GM21576 (cell line): ENCODE results near the gene GSTM5.
"Not testable (repeated sequence)": the region's sequence is repeated elsewhere in the genome, so short reads cannot be mapped to it uniquely, and the experiment has no call there.

Source experiments
- ATAC-seq: cut with Tn5 transposase; IDR thresholded peaks from one replicate; pipeline ENCODE4 v1.9.1; 2021; ENCODE audit warnings: mild to moderate bottlenecking, moderate library complexity; ENCODE audit not compliant: unreplicated experiment

Gene GSTM5

GRCh38 chr1:109695138-109695537 lies 16.9 kb upstream of the GSTM5 start:
- not testable (repeated sequence) for ATAC-seq

- no peak for ATAC-seq
These were observed 15.0 kb upstream of the GSTM5 start for GRCh38 chr1:109697066-109697465.

- not testable (repeated sequence) for ATAC-seq
These were observed 14.2 kb upstream of the GSTM5 start for GRCh38 chr1:109697861-109698260.

- ATAC-seq = not testable (repeated sequence)
These were observed 9.1 kb upstream of the GSTM5 start for GRCh38 chr1:109702940-109703339.

GRCh38 chr1:109704173-109704572 lies 7.9 kb upstream of the GSTM5 start:
- ATAC-seq = no peak

- ATAC-seq = no peak
These were observed 6.6 kb upstream of the GSTM5 start for GRCh38 chr1:109705411-109705810.

- not testable (repeated sequence) for ATAC-seq
These were observed 3.1 kb upstream of the GSTM5 start for GRCh38 chr1:109708949-109709348.

GRCh38 chr1:109709822-109710221 lies 2.2 kb upstream of the GSTM5 start:
- not testable (repeated sequence) for ATAC-seq

- no peak for ATAC-seq
These were observed 342 bp downstream of the GSTM5 start for GRCh38 chr1:109712321-109712864.

GRCh38 chr1:109713636-109714035 lies 1.6 kb downstream of the GSTM5 start:
- ATAC-seq = no peak

GRCh38 chr1:109714661-109715372 lies 2.8 kb downstream of the GSTM5 start:
- ATAC-seq = no peak

- no peak for ATAC-seq
These were observed 4.1 kb downstream of the GSTM5 start for GRCh38 chr1:109716121-109716520.

GRCh38 chr1:109716570-109717090 lies 4.6 kb downstream of the GSTM5 start:
- no peak for ATAC-seq

GRCh38 chr1:109717729-109718128 lies 5.7 kb downstream of the GSTM5 start:
- ATAC-seq = no peak

GRCh38 chr1:109718495-109718894 lies 6.4 kb downstream of the GSTM5 start:
- no peak for ATAC-seq

GRCh38 chr1:109719337-109719837 lies 7.3 kb downstream of the GSTM5 start:
- no peak for ATAC-seq

GRCh38 chr1:109721042-109721441 lies 9.0 kb downstream of the GSTM5 start:
- ATAC-seq = no peak

GRCh38 chr1:109721971-109722370 lies 9.9 kb downstream of the GSTM5 start:
- ATAC-seq = no peak

GRCh38 chr1:109722908-109723691 lies 11.0 kb downstream of the GSTM5 start:
- no peak for ATAC-seq

- no peak for ATAC-seq
These were observed 12.9 kb downstream of the GSTM5 start for GRCh38 chr1:109724933-109725332.

- no peak for ATAC-seq
These were observed 13.5 kb downstream of the GSTM5 start for GRCh38 chr1:109725510-109725909.

GRCh38 chr1:109726007-109726406 lies 14.0 kb downstream of the GSTM5 start:
- ATAC-seq = no peak
